ENCODE measurements around the gene KRT10. TPM values are rescaled to one million over a fixed set of nuclear protein-coding genes. Genes with fewer than 3 reads are reported as not detected.
A peak's percentile ranks its signal among the peaks of the same experiment; 100 is the strongest.

KRT10 gene
- total RNA-seq, 2 donors from 2014 or later: 59.1 to 59.3 TPM

DNA sequence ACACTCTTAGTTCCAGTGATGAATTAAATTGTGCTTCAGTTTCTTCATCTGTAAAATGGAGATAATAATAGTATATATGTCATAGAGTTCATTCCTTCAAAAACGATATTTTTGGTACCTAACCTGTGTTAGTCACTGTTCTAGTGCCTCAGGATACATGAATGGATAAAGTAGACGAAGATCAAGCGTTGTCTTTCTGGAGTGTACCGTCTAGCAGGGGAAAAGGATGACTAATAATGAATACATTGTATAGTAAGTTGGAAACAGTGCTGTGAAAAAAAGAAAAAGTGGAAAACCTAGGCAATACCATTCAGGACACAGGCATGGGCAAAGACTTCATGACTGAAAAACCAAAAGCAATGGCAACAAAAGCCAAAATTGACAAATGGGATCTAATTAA lies 8.6 kb downstream of the KRT10 start:
- Mint-ChIP-seq H3K4me1 (ENCODE audit: low read depth) (peaks cover 14% of the 10 kb centered on the region), H3K27me3 (ENCODE audit: low read depth) (peaks cover 49% of the 10 kb centered on the region), H3K27ac (no peak overlapping the region), H3K4me3 (no peak overlapping the region), H3K36me3 (ENCODE audit: insufficient read depth in 2 of 2) (peaks cover 11 to 16% of the 10 kb centered on the region in 2 donors), H3K9me3 (peaks cover 0 to 3% of the 10 kb centered on the region in 2 donors)
- DNase-seq (no peak), ATAC-seq (replicated peaks in 1 of 2) (no peak)

GRCh38 chr17:40812639-40813038 lies 9.8 kb downstream of the KRT10 start:
- peaks cover 7 to 8% of the 10 kb centered on the region in 2 donors for H3K36me3 Mint-ChIP-seq (ENCODE audit: insufficient read depth in 2 of 2)
- peaks cover 0 to 3% of the 10 kb centered on the region in 2 donors for H3K9me3 Mint-ChIP-seq
- no peak overlapping the region for H3K27ac Mint-ChIP-seq
- no peak for ATAC-seq (replicated peaks in 1 of 2)
- H3K4me3 Mint-ChIP-seq: no peak overlapping the region
- DNase-seq: no peak
- H3K27me3 Mint-ChIP-seq (ENCODE audit: low read depth): peaks cover 60% of the 10 kb centered on the region
- peaks cover 5% of the 10 kb centered on the region for H3K4me1 Mint-ChIP-seq (ENCODE audit: low read depth)

DNA sequence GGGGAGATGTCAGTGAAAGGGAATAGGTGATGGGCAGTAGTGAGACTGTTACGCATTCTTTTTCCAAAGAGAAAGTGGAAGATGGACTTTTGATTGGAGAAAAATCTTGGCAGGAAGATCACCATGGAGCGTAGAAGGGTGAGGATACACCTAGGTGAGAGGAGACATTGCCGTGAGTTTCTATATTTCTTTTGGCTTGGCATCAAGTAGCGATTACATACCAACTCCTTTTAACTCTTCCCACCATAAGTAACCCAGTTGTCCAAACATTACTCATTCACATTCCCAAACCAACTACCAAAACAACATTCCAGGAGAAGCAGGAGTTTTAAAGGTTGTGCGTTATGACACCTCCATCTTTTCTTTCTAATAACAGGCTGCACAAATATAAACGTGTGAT lies 11.9 kb downstream of the KRT10 start:
- Mint-ChIP-seq H3K9me3 (peaks cover 0 to 3% of the 10 kb centered on the region in 2 donors), H3K27ac (no peak overlapping the region), H3K27me3 (ENCODE audit: low read depth) (peaks cover 74% of the 10 kb centered on the region), H3K36me3 (ENCODE audit: insufficient read depth in 2 of 2) (no peaks in the 10 kb centered on the region), H3K4me1 (ENCODE audit: low read depth) (no peaks in the 10 kb centered on the region), H3K4me3 (no peak overlapping the region)
- ATAC-seq (replicated peaks in 1 of 2): no peak
- no peak for DNase-seq

GRCh38 chr17:40809721-40810421 lies 12.5 kb downstream of the KRT10 start:
- ATAC-seq (replicated peaks in 1 of 2) (no peak), DNase-seq (no peak)
- no peak overlapping the region for H3K4me3 Mint-ChIP-seq
- H3K9me3 Mint-ChIP-seq: peaks cover 0 to 3% of the 10 kb centered on the region in 2 donors
- peaks cover 80% of the 10 kb centered on the region for H3K27me3 Mint-ChIP-seq (ENCODE audit: low read depth)
- H3K4me1 Mint-ChIP-seq (ENCODE audit: low read depth): no peaks in the 10 kb centered on the region
- H3K27ac Mint-ChIP-seq: no peak overlapping the region
- H3K36me3 Mint-ChIP-seq (ENCODE audit: insufficient read depth in 2 of 2): no peaks in the 10 kb centered on the region

DNA sequence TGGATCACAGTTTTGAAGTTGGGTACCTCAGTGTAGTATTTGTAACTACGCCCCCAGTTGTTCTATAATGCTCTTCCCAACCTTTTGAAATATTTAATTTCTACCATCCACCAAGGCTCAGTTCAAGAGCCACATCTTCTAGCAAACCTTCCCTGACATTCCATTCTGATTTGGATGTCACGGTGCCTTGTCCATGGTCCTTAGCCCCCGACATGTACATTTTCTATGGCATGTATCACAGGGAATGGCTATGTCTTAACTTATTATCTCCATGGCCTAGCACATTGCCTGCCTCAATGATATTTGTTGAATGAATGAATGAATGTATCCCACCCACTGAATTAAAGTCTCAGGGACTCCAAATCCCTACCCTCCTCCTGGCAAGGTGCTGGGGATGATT lies 16.3 kb downstream of the KRT10 start:
- no peak overlapping the region for H3K4me3 Mint-ChIP-seq
- ATAC-seq (replicated peaks in 1 of 2) (no peak), DNase-seq (no peak)
- no peak overlapping the region for H3K27ac Mint-ChIP-seq
- H3K27me3 Mint-ChIP-seq (ENCODE audit: low read depth): peaks cover 65% of the 10 kb centered on the region
- no peaks in the 10 kb centered on the region for H3K36me3 Mint-ChIP-seq (ENCODE audit: insufficient read depth in 2 of 2)
- H3K4me1 Mint-ChIP-seq (ENCODE audit: low read depth): no peaks in the 10 kb centered on the region
- H3K9me3 Mint-ChIP-seq: no peaks in the 10 kb centered on the region

DNA sequence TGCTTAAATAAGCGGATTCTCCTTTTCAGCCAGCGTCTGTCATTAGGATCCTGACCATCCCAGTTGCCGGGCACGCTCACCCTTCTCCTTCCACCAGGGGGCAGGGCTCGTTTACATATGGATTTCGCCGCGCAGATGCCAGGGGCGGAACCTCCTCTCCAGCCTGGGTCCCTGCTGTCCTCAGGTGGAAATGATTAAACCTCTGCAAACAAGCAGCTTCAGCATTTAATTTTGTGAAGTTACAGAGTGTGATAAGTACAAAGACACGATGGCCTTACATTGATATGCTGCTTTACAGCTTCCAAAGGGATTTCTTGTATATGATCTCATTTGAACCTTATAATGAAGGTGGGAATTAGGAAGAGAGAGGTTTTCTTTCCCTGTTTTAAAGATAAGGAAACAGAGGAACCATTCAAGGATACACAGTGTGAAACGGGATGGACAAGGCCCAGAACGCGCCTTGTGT lies 18.8 kb downstream of the KRT10 start:
- Mint-ChIP-seq H3K4me3 (no peak overlapping the region), H3K27me3 (ENCODE audit: low read depth) (peaks cover 43% of the 10 kb centered on the region), H3K36me3 (ENCODE audit: insufficient read depth in 2 of 2) (no peaks in the 10 kb centered on the region), H3K4me1 (ENCODE audit: low read depth) (no peaks in the 10 kb centered on the region), H3K27ac (no peak overlapping the region), H3K9me3 (no peaks in the 10 kb centered on the region)
- ATAC-seq (replicated peaks in 1 of 2) (peak; percentile 74 to 83), DNase-seq (peak; percentile 76 to 83)

DNA sequence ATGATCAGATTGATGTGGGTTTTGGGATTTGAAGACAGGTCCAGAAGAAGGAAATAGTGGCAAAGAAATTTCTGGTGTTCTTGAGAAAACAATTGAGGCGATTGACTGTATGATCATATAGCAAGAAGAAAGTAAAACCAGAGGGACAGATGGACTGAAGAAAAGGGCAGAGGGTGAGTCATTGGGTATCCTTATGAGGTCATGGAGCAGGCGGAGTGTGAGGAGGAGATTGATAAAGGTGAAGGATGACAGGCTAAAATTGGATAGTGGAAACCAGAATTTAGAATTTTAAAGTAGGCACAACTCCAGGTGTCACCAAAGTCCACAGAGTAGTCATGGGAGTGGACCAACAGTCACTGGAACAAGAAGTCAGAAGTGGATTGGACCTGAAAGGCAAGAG lies 21.3 kb downstream of the KRT10 start:
- H3K9me3 Mint-ChIP-seq: no peaks in the 10 kb centered on the region
- DNase-seq: no peak
- H3K4me3 Mint-ChIP-seq: no peak overlapping the region
- peaks cover 27% of the 10 kb centered on the region for H3K27me3 Mint-ChIP-seq (ENCODE audit: low read depth)
- H3K36me3 Mint-ChIP-seq (ENCODE audit: insufficient read depth in 2 of 2): no peaks in the 10 kb centered on the region
- no peak for ATAC-seq (replicated peaks in 1 of 2)
- no peaks in the 10 kb centered on the region for H3K4me1 Mint-ChIP-seq (ENCODE audit: low read depth)
- no peak overlapping the region for H3K27ac Mint-ChIP-seq

- DNase-seq (no peak), ATAC-seq (replicated peaks in 1 of 2) (no peak)
- H3K27me3 Mint-ChIP-seq (ENCODE audit: low read depth): peaks cover 32% of the 10 kb centered on the region
- no peak overlapping the region for H3K4me3 Mint-ChIP-seq
- H3K36me3 Mint-ChIP-seq (ENCODE audit: insufficient read depth in 2 of 2): no peaks in the 10 kb centered on the region
- no peak overlapping the region for H3K27ac Mint-ChIP-seq
- H3K4me1 Mint-ChIP-seq (ENCODE audit: low read depth): no peaks in the 10 kb centered on the region
- no peaks in the 10 kb centered on the region for H3K9me3 Mint-ChIP-seq
Measured at GRCh38 chr17:40800381-40800780, 22.0 kb downstream of the KRT10 start.

- no peaks in the 10 kb centered on the region for H3K9me3 Mint-ChIP-seq
- H3K4me3 Mint-ChIP-seq: no peak within 1 kb of the TSS
- H3K36me3 Mint-ChIP-seq (ENCODE audit: insufficient read depth in 2 of 2): no peaks in the 10 kb centered on the region
- H3K27ac Mint-ChIP-seq: no peak within 1 kb of the TSS
- ATAC-seq (replicated peaks in 1 of 2) (no peak), DNase-seq (no peak)
- H3K27me3 Mint-ChIP-seq (ENCODE audit: low read depth): peaks cover 32% of the 10 kb centered on the region
- no peaks in the 10 kb centered on the region for H3K4me1 Mint-ChIP-seq (ENCODE audit: low read depth)
Measured at GRCh38 chr17:40799859-40800258, 22.6 kb downstream of the KRT10 start, which contains the start of gene KRT28. Gene KRT28, minus strand, starts transcription at chr17:40799959. Its CDS starts 66 bp downstream, at chr17:40799893.

DNA sequence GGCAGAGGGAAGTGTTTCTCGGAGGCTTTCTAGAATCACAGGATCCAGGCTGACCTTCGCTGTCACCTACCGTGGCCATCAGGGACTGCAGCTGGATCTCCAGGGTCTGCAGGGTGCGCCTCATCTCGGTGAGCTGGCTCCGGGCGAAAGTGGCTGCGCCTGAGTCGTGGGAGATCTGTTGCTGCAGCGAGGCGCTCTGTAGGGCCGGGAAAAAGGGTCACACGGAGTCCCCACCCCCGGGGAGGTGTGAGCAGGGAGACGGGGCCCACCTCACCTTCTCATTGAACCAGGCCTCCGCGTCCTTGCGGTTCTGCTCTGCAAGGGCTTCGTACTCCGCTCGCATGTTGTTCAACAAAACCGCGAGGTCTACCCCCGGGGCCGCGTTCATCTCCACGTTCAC lies 25.6 kb downstream of the KRT10 start:
- no peaks in the 10 kb centered on the region for H3K36me3 Mint-ChIP-seq (ENCODE audit: insufficient read depth in 2 of 2)
- no peaks in the 10 kb centered on the region for H3K9me3 Mint-ChIP-seq
- H3K4me1 Mint-ChIP-seq (ENCODE audit: low read depth): no peaks in the 10 kb centered on the region
- no peak for ATAC-seq (replicated peaks in 1 of 2)
- H3K27ac Mint-ChIP-seq: no peak overlapping the region
- peaks cover 31% of the 10 kb centered on the region for H3K27me3 Mint-ChIP-seq (ENCODE audit: low read depth)
- DNase-seq: no peak
- H3K4me3 Mint-ChIP-seq: no peak overlapping the region

GRCh38 chr17:40795019-40795667 lies 27.3 kb downstream of the KRT10 start:
- H3K27me3 Mint-ChIP-seq (ENCODE audit: low read depth): peaks cover 31% of the 10 kb centered on the region

DNA sequence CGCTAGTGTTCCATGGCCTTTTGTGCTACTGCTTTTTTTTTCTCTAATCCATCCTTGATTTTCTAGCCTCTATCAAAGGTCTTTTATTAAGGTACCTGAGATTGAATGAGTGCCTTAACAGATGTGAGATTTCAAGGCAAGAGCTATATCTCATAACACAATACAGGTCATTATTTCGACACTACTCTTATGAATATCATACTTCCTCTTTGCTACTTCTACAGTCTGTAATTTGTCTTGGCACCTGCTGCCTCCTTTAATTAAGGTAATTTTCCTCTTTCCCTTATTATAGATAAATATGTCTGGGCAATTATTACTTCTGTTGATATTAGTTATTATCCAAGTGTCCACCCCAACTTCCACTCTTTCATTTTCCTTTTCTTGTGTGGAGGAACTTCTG lies 27.9 kb downstream of the KRT10 start:
- Mint-ChIP-seq H3K9me3 (no peaks in the 10 kb centered on the region), H3K4me1 (ENCODE audit: low read depth) (no peaks in the 10 kb centered on the region), H3K27ac (no peak overlapping the region), H3K27me3 (ENCODE audit: low read depth) (peaks cover 31% of the 10 kb centered on the region), H3K36me3 (ENCODE audit: insufficient read depth in 2 of 2) (no peaks in the 10 kb centered on the region), H3K4me3 (no peak overlapping the region)
- ATAC-seq (replicated peaks in 1 of 2): no peak
- DNase-seq: no peak

More at GRCh38 chr17:40795019-40795667, 27.3 kb downstream of the KRT10 start:
- no peaks in the 10 kb centered on the region for H3K4me1 Mint-ChIP-seq (ENCODE audit: low read depth)
- no peak overlapping the region for H3K4me3 Mint-ChIP-seq
- H3K9me3 Mint-ChIP-seq: no peaks in the 10 kb centered on the region
- no peak for ATAC-seq (replicated peaks in 1 of 2)
- H3K27ac Mint-ChIP-seq: no peak overlapping the region
- H3K36me3 Mint-ChIP-seq (ENCODE audit: insufficient read depth in 2 of 2): no peaks in the 10 kb centered on the region
- DNase-seq: no peak

DNA sequence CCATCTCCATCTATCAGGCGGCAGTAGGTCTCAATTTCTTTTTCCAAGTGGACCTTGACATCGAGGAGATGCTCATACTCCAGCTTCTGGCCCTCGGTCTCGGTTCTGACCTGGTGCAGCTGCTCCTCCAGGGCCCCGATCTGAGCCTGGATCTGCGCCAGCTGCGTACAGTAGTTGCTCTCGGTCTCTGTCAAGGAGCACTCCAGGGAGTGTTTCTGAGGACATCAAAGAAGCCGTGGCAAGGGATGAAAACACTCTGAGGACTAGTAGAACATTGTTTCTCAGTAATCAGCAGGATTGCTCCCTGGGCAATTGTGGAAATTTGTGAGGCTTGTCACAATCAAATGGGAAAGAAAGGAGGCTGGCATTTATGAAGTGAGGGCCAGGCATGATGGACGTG lies 28.6 kb downstream of the KRT10 start:
- H3K36me3 Mint-ChIP-seq (ENCODE audit: insufficient read depth in 2 of 2): no peaks in the 10 kb centered on the region
- H3K4me1 Mint-ChIP-seq (ENCODE audit: low read depth): no peaks in the 10 kb centered on the region
- ATAC-seq (replicated peaks in 1 of 2) (no peak), DNase-seq (no peak)
- no peaks in the 10 kb centered on the region for H3K9me3 Mint-ChIP-seq
- H3K27me3 Mint-ChIP-seq (ENCODE audit: low read depth): peaks cover 31% of the 10 kb centered on the region
- no peak overlapping the region for H3K27ac Mint-ChIP-seq
- H3K4me3 Mint-ChIP-seq: no peak overlapping the region
